Left renal pelvis (tissue), 4 donors: Measurements from ENCODE around the gene ZFYVE28. TPM values are rescaled to one million over a fixed set of nuclear protein-coding genes. Genes with fewer than 3 reads are reported as not detected.
"Not testable (repeated sequence)": the region's sequence is repeated elsewhere in the genome, so short reads cannot be mapped to it uniquely, and the experiment has no call there.

Source experiments
- DNase-seq, 4 donors: peaks; one replicate each; pipeline ENCODE4 v3.0.0-alpha.2; 2013; ENCODE audit warnings: low read depth in 4 of 4, low spot score in 3 of 4
- polyA plus RNA-seq, 4 donors: library from polyadenylated mRNA; unstranded; fragments of 120-200 nt; gene quantifications; one replicate each; pipeline ENCODE4 v1.2.1, GENCODE V29; 2013; ENCODE audit not compliant: insufficient read length in 4 of 4

Gene ZFYVE28
- 1 to 10 TPM; 1.7 to 2.9 (median 2.2) TPM for polyA plus RNA-seq

GRCh38 chr4:2417765-2418649 lies at the start of gene ZFYVE28:
TSS of gene ZFYVE28 (minus strand) at chr4:2418645. CDS start at chr4:2418323, 322 bp downstream.
- DNase-seq: no peak

- DNase-seq: not testable (repeated sequence)
Observed at GRCh38 chr4:2465544-2465943, 47.1 kb upstream of the ZFYVE28 start.

GRCh38 chr4:2465032-2465431 lies 46.6 kb upstream of the ZFYVE28 start:
- DNase-seq: no peak

- no peak for DNase-seq
Observed at GRCh38 chr4:2462992-2463762, 44.7 kb upstream of the ZFYVE28 start.

DNA sequence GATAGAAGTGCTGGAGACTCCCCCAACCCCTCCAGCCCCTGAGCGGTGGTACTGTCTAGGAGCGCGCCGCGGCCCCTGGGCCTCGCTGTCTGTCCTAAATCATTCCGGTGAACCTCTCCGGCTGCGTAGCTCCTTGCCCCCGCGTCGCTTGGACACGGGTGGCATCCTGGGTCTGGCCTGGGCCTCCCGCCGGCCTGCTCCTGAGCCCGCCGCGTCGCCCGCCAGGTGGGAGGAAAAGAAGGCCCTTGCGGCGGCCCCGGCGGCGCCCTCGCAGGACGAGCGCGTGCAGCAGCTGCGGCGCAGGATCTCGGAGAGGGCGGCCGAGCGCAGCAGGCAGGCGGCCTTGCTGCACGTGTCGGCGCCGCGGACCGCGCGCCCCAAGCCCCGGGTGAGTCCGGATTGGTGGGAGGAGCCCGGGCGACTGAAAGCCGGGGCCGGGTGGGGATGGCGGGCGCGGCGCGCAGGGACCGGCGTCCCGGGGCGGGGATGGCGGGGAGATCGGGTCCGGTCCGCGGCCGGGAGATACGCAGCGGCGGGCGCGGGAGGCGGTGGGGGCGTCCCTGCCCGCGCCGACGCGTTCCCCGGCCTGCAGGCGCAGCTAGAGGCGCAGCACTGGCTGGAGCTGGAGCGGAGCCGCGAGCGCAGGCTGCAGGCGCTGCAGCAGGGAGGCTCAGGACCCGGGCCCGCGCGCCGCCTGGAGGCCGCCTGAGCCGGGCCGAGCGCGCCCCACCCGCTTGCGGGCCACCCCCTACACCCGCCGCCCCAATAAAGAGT lies 44.0 kb upstream of the ZFYVE28 start:
- DNase-seq: no peak

- DNase-seq: no peak
Observed at GRCh38 chr4:2461246-2461960, 43.0 kb upstream of the ZFYVE28 start.

GRCh38 chr4:2459589-2460349 lies 41.3 kb upstream of the ZFYVE28 start:
- no peak for DNase-seq

GRCh38 chr4:2458546-2459491 lies 40.4 kb upstream of the ZFYVE28 start:
- no peak for DNase-seq

DNA sequence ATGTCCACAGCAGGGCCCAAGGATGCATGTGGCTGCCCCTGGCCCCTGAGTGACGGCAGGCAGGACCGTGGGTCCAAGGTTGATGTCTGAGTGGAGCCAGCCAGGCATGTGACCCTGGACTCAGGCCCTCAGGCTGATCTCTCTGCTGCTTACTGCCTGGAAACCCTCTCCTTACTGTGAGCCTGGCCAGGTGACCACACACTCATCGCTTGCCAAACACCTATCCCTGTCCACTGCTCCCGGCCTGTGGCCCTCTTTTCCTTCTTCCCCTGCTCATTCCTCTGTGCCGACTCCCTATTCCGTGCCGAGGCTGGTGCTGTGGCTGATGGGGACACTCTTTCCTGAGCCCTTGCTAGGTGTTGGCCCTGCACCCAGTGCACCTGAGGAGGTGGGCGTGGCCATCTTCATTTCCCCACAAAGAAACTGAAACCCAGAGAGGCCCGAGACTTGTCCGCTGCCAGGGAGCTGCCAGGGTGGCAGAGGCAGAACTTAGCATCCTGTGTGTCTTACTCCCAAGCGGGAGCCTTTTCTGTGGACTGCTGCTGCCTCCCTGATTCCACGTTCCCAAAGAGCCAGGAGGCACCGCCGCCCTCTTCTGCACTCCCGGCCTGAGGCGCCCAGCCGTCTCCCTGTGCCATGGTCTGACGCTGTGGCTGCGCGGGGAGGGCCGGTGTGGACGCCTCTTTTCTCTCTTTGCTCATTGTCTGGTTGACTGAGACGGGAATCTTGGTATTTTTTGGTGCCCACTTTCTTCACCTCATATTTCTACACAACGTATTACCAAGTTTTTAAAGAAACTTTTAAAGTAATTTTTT lies 39.2 kb upstream of the ZFYVE28 start:
- DNase-seq: no peak

- DNase-seq: no peak
Observed at GRCh38 chr4:2451821-2452785, 33.7 kb upstream of the ZFYVE28 start.

- no peak for DNase-seq
Observed at GRCh38 chr4:2451036-2451520, 32.6 kb upstream of the ZFYVE28 start.

DNA sequence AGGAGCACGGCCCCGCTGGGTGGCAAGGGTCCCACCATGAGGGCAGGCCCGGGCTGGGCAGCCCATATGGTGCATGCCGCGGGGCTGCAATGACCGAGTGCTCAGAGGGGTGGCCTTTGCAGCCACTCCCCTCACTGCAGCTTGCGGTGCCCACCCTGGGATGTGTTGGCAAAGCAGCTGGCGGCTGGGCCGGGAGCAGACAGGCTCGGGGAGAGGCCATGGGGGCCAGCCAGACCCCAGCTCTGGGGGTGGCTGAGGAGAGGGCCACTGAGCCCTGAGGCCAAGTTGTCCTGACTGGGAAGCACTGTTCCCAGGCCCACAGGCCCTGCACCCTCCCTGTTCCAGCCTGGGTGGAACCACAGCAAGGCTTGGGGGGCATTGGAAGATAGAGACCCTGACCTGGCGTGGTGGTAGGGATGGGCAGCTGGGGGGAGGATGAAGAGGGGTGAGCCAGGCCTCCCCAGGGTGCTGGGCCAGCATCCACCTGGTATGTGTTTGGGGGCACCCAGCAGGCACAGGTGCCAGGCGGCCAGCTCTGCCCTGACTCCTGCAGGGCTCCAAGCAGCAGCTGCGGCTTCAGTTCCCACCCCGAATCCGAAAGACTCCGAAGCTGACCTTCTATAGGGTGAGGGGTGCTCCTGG lies 32.1 kb upstream of the ZFYVE28 start:
- DNase-seq: no peak

DNA sequence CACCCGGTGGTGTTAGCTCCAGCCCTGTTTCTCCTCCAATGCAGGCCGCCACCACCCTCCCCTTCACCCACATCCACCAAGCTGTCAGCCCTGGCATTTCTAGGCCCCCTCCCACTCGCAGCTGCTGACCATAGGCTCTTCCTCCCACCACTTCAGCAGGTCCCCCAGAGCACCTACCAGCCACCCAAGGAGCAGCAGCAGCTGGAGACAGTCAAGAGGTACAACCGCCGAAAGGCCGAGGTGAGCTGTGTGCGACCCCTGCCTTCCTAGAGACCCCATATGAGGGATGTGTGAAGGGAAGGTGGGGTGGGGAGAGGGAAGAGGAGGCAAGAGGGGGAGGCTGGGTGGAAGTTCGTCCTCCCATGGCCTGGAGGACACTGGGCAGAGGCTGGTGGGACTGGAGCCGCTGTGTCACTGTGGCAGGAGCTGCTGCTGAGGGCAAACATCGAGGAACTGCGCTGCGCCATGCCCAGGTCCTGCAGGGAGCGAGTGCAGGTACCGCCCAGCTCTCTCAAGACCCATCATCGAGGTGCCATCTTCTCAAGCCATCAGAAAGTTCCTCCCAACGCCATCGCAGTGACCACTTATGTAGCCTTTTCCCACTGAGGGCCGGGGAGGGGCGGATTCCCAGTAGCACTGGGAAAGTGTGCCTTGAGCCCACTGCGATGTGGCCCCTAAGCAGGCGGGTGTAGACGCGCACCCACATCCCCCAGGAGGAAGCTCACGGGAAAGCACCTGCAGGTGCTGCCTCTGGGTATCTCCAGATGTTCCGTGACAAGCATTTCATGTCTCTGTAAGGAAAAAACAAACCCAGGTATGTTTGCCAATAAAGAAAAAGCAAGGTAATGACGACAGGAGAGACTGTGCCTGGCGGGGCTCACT lies 31.3 kb upstream of the ZFYVE28 start:
- no peak for DNase-seq

DNA sequence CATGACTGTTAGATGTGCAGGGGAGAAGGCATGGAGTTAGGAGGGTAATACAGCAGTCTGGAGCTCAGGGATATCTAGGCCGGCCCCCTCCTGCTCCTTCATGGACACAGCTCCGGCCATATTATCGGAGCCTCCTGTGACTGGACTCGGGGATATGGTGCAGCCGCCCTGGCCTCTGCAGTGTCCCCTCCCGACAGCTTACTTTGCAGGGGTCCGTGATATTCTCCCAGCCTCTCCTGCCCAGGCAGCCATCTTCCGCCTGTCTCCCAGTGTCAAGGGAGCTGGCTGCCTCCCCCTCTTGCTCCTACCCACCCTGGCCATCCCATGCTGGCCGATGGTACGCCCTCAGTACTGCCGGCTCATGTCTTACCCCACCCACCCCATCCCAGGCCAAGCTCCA lies 30.6 kb upstream of the ZFYVE28 start:
- DNase-seq: no peak

DNA sequence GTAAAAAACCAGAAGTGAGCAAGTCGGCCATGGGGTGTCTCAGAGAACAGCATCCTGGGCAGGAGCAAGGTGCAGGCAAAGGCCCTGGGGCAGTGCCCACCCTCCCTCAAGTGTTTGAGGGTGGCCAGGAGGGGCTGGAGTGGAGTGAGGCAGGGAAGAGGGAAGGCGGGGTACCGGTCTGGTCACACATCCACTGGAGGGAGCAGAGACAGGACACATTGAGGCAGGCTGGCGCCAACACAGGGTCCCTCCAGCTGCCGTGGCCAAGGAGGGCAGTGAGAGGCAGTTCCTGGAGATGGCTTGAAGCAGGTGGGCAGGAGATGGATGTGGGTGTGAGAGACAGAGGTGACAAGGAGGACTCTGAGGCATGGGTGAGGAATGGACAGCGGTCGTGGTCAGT lies 30.1 kb upstream of the ZFYVE28 start:
- DNase-seq: no peak
